GM12878 (cell line): Measurements from ENCODE around the gene AK8. TPM values are rescaled to one million over a fixed set of nuclear protein-coding genes. Genes with fewer than 3 reads are reported as not detected.

Experiments
- ATAC-seq: fragments of 200-7000 bp; cut with Tn5 transposase; 3 replicates; pipeline ENCODE4 v1.9.1; 2020; ENCODE audit warnings: mild to moderate bottlenecking, moderate library complexity
- BruUV-seq: library from RNA; stranded (reverse); fragments of 400-500 nt; replicated peaks from 2 replicates; lab custom pipeline; 2021; lab: Mats Ljungman, UMichigan
- CTCF ChIA-PET: fragments of 300-600 bp; sonication (Branson Sonifier 250); formaldehyde crosslinking; extraction: SDS; loops from one replicate; lab custom pipeline; 2021; ENCODE audit warnings: inconsistent platforms; lab: Yijun Ruan, JAX
- POLR2A ChIA-PET: fragments of 350-600 bp; formaldehyde crosslinking; extraction: SDS; loops from one replicate; lab custom pipeline; 2021; ENCODE audit warnings: inconsistent platforms; lab: Charles Lee
- RAD21 ChIA-PET: fragments of 300-600 bp; sonication (Branson Sonifier 250); formaldehyde crosslinking; loops from one replicate; lab custom pipeline; 2023; ENCODE audit warnings: antibody characterized with exemption; ENCODE audit not compliant: unreplicated experiment; lab: Charles Lee
- SMC1A ChIA-PET: fragments of 300-600 bp; sonication (Branson Sonifier 250); formaldehyde crosslinking; loops from one replicate; lab custom pipeline; 2023; ENCODE audit not compliant: unreplicated experiment, uncharacterized antibody; lab: Charles Lee
- DNase-seq: peaks from one replicate; pipeline ENCODE4 v3.0.0-alpha.2; 2011; ENCODE audit warnings: low read depth, low spot score
- FAIRE-seq: peaks from 3 replicates; lab custom pipeline; 2011; peaks lifted over from hg19 to GRCh38; lab: Jason Lieb, UNC
- H2AFZ ChIP-seq: 2 replicates; pipeline ENCODE4 v1.6.0; 2011; ENCODE audit warnings: low read depth, low read length, control low read depth; ENCODE audit not compliant: control insufficient read depth
- H3K27ac ChIP-seq: 2 replicates; pipeline ENCODE4 v1.5.1; 2011; ENCODE audit warnings: control low read depth; ENCODE audit not compliant: control insufficient read depth, insufficient read depth
- H3K27me3 ChIP-seq, 2 experiments: replicated peaks in 1 of 2; 2 replicates each; pipeline versions ENCODE4 v1.6.0 to v1.6.1; 2011; ENCODE audit warnings: low read length in 1 of 2; ENCODE audit not compliant: control insufficient read depth in 2 of 2, insufficient read depth in 2 of 2
- H3K36me3 ChIP-seq, 2 experiments: 2 replicates each; pipeline ENCODE4 v1.5.1; 2011; ENCODE audit warnings: low read length in 1 of 2; ENCODE audit not compliant: control insufficient read depth in 2 of 2, insufficient read depth in 2 of 2
- H3K4me1 ChIP-seq: 2 replicates; pipeline ENCODE4 v1.6.1; 2011; ENCODE audit warnings: mild to moderate bottlenecking, low read length, moderate library complexity, mixed read lengths; ENCODE audit not compliant: control insufficient read depth, insufficient read depth
- H3K4me2 ChIP-seq: 2 replicates; pipeline ENCODE4 v1.6.0; 2011; ENCODE audit warnings: control low read depth; ENCODE audit not compliant: control insufficient read depth, insufficient read depth
- H3K4me3 ChIP-seq: fragments of 200-600 bp; sonication (generic); 2 replicates; pipeline ENCODE4 v1.5.1; 2016
- H3K79me2 ChIP-seq: 2 replicates; pipeline ENCODE4 v1.6.0; 2011; ENCODE audit warnings: low read length; ENCODE audit not compliant: control insufficient read depth, insufficient read depth
- H3K9ac ChIP-seq: 2 replicates; pipeline ENCODE4 v1.8.0; 2011; ENCODE audit warnings: low read length, control low read depth, mixed read lengths; ENCODE audit not compliant: control insufficient read depth, insufficient read depth
- H3K9me3 ChIP-seq: replicated peaks from 3 replicates; pipeline ENCODE4 v1.5.1; 2011; ENCODE audit warnings: mild to moderate bottlenecking, low read length; ENCODE audit not compliant: control insufficient read depth, insufficient read depth
- H4K20me1 ChIP-seq: 2 replicates; pipeline ENCODE4 v1.6.0; 2011; ENCODE audit not compliant: control insufficient read depth, insufficient read depth
- CHD1 ChIP-seq: IDR thresholded peaks from 2 replicates; pipeline ENCODE4 v1.6.1; 2012; ENCODE audit warnings: low read depth, low read length, improper control_type of control experiment
- HDAC2 ChIP-seq: fragments of 200-600 bp; sonication (generic); IDR thresholded peaks from 2 replicates; pipeline ENCODE4 v1.6.1; 2017
- MTA2 ChIP-seq: fragments of 450-650 bp; IDR thresholded peaks from 2 replicates; pipeline ENCODE4 v1.6.1; 2016; ENCODE audit warnings: low read depth, mild to moderate bottlenecking, moderate library complexity
- NFYA ChIP-seq: IDR thresholded peaks from 2 replicates; pipeline ENCODE4 v1.6.1; 2011; ENCODE audit warnings: low read depth, mild to moderate bottlenecking, low read length, improper control_type of control experiment, borderline replicate concordance
- SMC3 ChIP-seq: IDR thresholded peaks from 2 replicates; pipeline ENCODE4 v1.6.1; 2011; ENCODE audit warnings: low read length, improper control_type of control experiment, borderline replicate concordance
- SP1 ChIP-seq: IDR thresholded peaks from one replicate; pipeline ENCODE4 v1.6.1; 2011; ENCODE audit warnings: low read depth, low read length
- WRNIP1 ChIP-seq: IDR thresholded peaks from 2 replicates; pipeline ENCODE4 v1.6.1; 2011; ENCODE audit warnings: low read depth, low read length, improper control_type of control experiment, borderline replicate concordance
- WGBS: methylation state at CpG from one replicate; pipeline ENCODE4 v1.1.6; 2016; ENCODE audit warnings: low lambda C conversion rate; ENCODE audit not compliant: insufficient replicate concordance, insufficient coverage; ENCODE audit errors: missing lambda C conversion rate; 5-methylcytosine and 5-hydroxymethylcytosine counted together
- in situ Hi-C: fragments of 300-500 bp; cut with MboI; formaldehyde crosslinking; loops from 9 replicates; pipeline ENCODE4 v1.14.3; 2018; ENCODE audit warnings: mixed read lengths
- intact Hi-C: fragments of 100-400 bp; cut with micrococcal nuclease; formaldehyde crosslinking; loops from one replicate; pipeline ENCODE4 v1.14.2; 2022; ENCODE audit not compliant: unreplicated experiment
- polyA plus RNA-seq, 11 experiments: library from polyadenylated mRNA; depleted of rRNA in 4 of 11; unstranded in 6 of 11; stranded (reverse) in 5 of 11; fragments of >200 nt; fragmentation: Nextera tagmentation in 4 of 11; fragmentation: Illumina TruSeq in 1 of 11; extraction: Ambion mirVana in 4 of 11; extraction: Trizol in 1 of 11; gene quantifications; 1 replicate in 1 of 11; 2 replicates in 10 of 11; pipeline versions ENCODE4 v1.2.1 to v1.2.3, GENCODE V29; 2011 to 2016; ENCODE audit warnings: inconsistent platforms in 2 of 11, missing spikeins in 2 of 11, low read depth in 1 of 11
- total RNA-seq, 4 experiments: library from RNA; depleted of rRNA in 3 of 4; stranded (reverse); fragments of >200 nt in 3 of 4; fragmentation: Illumina TruSeq in 1 of 4; extraction: Trizol in 1 of 4; gene quantifications; 2 replicates each; pipeline versions ENCODE4 v1.2.1 to v1.2.3, GENCODE V29; 2013 to 2021
- TF ChIP-seq, protein P1 (sequence below): fragments of 450-650 bp; IDR thresholded peaks from 2 replicates; pipeline ENCODE4 v1.6.1; 2018; ENCODE audit warnings: borderline replicate concordance, mild to moderate bottlenecking; ENCODE audit not compliant: partially characterized antibody
- TF ChIP-seq, protein P2 (sequence below): IDR thresholded peaks from 2 replicates; pipeline ENCODE4 v1.6.1; 2011; ENCODE audit warnings: low read depth, mild to moderate bottlenecking, low read length, moderate library complexity, borderline replicate concordance; ENCODE audit errors: extremely low read depth
- TF ChIP-seq, protein P3 (sequence below): fragments of 450-650 bp; IDR thresholded peaks from 2 replicates; pipeline ENCODE4 v1.6.1; 2017; ENCODE audit warnings: mild to moderate bottlenecking

The AK8 gene
- total and polyA plus RNA-seq, 10 of the 15 experiments (the other 5 are each of a cell fraction or from before 2014, with no cell fraction given): 0.03 to 0.12 (median 0.06) TPM; not detected in 5

DNA sequence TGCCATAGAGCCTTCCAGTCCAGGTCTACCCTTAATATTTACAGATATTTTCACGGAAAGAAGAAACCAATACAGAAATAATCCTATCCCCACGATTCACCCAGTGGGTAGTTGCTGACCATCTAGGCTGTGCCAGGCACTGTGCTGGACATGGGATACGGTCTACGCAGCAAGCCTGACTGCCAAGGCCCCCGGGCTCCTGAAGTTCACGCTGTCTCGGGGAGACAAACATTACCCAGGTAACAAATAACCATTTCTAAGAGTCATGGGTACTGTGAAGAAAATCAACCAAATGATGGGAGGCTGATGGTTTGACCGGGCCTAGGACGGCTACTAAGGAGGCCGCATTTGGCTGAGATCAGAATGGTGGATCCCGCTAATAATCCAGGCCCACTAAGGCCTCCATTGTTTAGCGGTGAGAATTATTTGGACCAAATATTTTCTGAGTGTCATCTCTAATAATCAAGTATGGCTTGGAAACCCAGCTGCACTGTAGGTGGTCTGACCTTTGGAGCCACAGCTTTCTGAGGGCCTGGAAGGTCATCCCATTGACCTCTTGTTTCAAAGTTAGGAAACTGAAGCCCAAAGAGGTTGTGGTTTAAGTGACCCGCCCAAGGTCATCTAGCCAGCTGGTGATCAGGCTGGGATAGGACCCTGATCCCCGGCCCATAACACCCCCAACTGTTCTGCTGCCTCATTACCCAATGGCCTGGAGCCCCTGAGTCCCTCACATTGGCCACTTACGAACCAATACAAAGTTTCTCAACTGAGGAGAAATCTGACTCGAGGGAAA is 82.4 kb downstream of the AK8 start:
- Histone ChIP-seq H3K36me3 (no peaks in the 10 kb centered on the region), H3K27me3 (no peaks in the 10 kb centered on the region; a peak in 3 of 4 replicates), H2AFZ (no peak overlapping the region), H4K20me1 (no peaks in the 10 kb centered on the region), H3K4me3 (no peak overlapping the region), H3K4me2 (no peak overlapping the region), H3K27ac (no peak overlapping the region)
- ChIA-PET POLR2A (no interaction called here), CTCF (interaction anchor here (1.2 kb wide), 1 partner anchor 26 kb away, joined by 3 read pairs; no protein-coding TSS in a partner anchor), SMC1A (interaction anchor here (1.2 kb wide), 1 partner anchor 18 kb away, joined by 3 read pairs; no protein-coding TSS in a partner anchor)
- in situ Hi-C loops: loop anchor here (5.0 kb wide), 1 partner anchor 288 kb away; no protein-coding TSS in a partner anchor
- BruUV-seq: no TSS peak
- TF ChIP-seq CHD1 (no peak), HDAC2 (no peak), NFYA (no peak), SP1 (no peak), WRNIP1 (no peak), MTA2 (no peak), SMC3 (no peak)
- TF ChIP-seq, protein P1, sequence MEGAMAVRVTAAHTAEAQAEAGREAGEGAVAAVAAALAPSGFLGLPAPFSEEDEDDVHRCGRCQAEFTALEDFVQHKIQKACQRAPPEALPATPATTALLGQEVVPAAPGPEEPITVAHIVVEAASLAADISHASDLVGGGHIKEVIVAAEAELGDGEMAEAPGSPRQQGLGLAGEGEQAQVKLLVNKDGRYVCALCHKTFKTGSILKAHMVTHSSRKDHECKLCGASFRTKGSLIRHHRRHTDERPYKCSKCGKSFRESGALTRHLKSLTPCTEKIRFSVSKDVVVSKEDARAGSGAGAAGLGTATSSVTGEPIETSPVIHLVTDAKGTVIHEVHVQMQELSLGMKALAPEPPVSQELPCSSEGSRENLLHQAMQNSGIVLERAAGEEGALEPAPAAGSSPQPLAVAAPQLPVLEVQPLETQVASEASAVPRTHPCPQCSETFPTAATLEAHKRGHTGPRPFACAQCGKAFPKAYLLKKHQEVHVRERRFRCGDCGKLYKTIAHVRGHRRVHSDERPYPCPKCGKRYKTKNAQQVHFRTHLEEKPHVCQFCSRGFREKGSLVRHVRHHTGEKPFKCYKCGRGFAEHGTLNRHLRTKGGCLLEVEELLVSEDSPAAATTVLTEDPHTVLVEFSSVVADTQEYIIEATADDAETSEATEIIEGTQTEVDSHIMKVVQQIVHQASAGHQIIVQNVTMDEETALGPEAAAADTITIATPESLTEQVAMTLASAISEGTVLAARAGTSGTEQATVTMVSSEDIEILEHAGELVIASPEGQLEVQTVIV: no peak
- TF ChIP-seq, protein P2, sequence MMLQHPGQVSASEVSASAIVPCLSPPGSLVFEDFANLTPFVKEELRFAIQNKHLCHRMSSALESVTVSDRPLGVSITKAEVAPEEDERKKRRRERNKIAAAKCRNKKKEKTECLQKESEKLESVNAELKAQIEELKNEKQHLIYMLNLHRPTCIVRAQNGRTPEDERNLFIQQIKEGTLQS: no peak
- TF ChIP-seq, protein P3, sequence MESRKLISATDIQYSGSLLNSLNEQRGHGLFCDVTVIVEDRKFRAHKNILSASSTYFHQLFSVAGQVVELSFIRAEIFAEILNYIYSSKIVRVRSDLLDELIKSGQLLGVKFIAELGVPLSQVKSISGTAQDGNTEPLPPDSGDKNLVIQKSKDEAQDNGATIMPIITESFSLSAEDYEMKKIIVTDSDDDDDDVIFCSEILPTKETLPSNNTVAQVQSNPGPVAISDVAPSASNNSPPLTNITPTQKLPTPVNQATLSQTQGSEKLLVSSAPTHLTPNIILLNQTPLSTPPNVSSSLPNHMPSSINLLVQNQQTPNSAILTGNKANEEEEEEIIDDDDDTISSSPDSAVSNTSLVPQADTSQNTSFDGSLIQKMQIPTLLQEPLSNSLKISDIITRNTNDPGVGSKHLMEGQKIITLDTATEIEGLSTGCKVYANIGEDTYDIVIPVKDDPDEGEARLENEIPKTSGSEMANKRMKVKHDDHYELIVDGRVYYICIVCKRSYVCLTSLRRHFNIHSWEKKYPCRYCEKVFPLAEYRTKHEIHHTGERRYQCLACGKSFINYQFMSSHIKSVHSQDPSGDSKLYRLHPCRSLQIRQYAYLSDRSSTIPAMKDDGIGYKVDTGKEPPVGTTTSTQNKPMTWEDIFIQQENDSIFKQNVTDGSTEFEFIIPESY: no peak
- TF ChIP-seq, all 136 proteins: peak for 0
- no peaks in the 10 kb centered on the region for H3K9me3 ChIP-seq
- WGBS: 55% methylated on average over 16 of the region's 16 CpGs
- ATAC-seq (no peak), DNase-seq (no peak), FAIRE-seq (no peak)
- intact Hi-C loops: no loop called here
- RAD21 ChIA-PET: no interaction called here
- H3K79me2 ChIP-seq: no peaks in the 10 kb centered on the region
- H3K9ac ChIP-seq: no peak overlapping the region
- no peaks in the 10 kb centered on the region for H3K4me1 ChIP-seq
